Measurements from ENCODE around the gene TMEM222.
A peak's percentile ranks its signal among the peaks of the same experiment; 100 is the strongest.

The TMEM222 gene

GRCh38 chr1:27307874-27308598 is 13.9 kb upstream of the TMEM222 start:
- Histone ChIP-seq H3K9me3 (ENCODE audit: control insufficient read depth, insufficient read depth, low read length) (no peaks in the 10 kb centered on the region), H3K27me3 (ENCODE audit: control insufficient read depth, insufficient read depth, low read length) (no peaks in the 10 kb centered on the region), H3K4me1 (ENCODE audit: control insufficient read depth, insufficient read depth, low read length) (peaks cover 8% of the 10 kb centered on the region), H3K4me3 (ENCODE audit: low read depth, low read length) (peak overlapping the region; percentile 40), H3K9ac (ENCODE audit: low read depth, low read length) (no peak overlapping the region), H3K36me3 (ENCODE audit: control insufficient read depth, insufficient read depth, low read length) (no peaks in the 10 kb centered on the region)

GRCh38 chr1:27314169-27314568 is 7.8 kb upstream of the TMEM222 start:
- Histone ChIP-seq H3K4me3 (ENCODE audit: low read depth, low read length) (no peak overlapping the region), H3K36me3 (ENCODE audit: control insufficient read depth, insufficient read depth, low read length) (no peaks in the 10 kb centered on the region)

GRCh38 chr1:27314737-27315136 is 7.2 kb upstream of the TMEM222 start:
- H3K9ac ChIP-seq (ENCODE audit: low read depth, low read length), result no peak overlapping the region
- H3K36me3 ChIP-seq (ENCODE audit: control insufficient read depth, insufficient read depth, low read length), result no peaks in the 10 kb centered on the region
- no peak overlapping the region for H3K4me3 ChIP-seq (ENCODE audit: low read depth, low read length)
- no peaks in the 10 kb centered on the region for H3K4me1 ChIP-seq (ENCODE audit: control insufficient read depth, insufficient read depth, low read length)
- H3K27me3 ChIP-seq (ENCODE audit: control insufficient read depth, insufficient read depth, low read length), result no peaks in the 10 kb centered on the region
- no peaks in the 10 kb centered on the region for H3K9me3 ChIP-seq (ENCODE audit: control insufficient read depth, insufficient read depth, low read length)

More at GRCh38 chr1:27314169-27314568, 7.8 kb upstream of the TMEM222 start:
- Histone ChIP-seq H3K9me3 (ENCODE audit: control insufficient read depth, insufficient read depth, low read length) (no peaks in the 10 kb centered on the region), H3K9ac (ENCODE audit: low read depth, low read length) (no peak overlapping the region), H3K27me3 (ENCODE audit: control insufficient read depth, insufficient read depth, low read length) (no peaks in the 10 kb centered on the region), H3K4me1 (ENCODE audit: control insufficient read depth, insufficient read depth, low read length) (no peaks in the 10 kb centered on the region)

GRCh38 chr1:27316860-27317259 is 5.1 kb upstream of the TMEM222 start:
- no peaks in the 10 kb centered on the region for H3K4me1 ChIP-seq (ENCODE audit: control insufficient read depth, insufficient read depth, low read length)
- H3K9me3 ChIP-seq (ENCODE audit: control insufficient read depth, insufficient read depth, low read length), result no peaks in the 10 kb centered on the region
- no peak overlapping the region for H3K9ac ChIP-seq (ENCODE audit: low read depth, low read length)
- H3K4me3 ChIP-seq (ENCODE audit: low read depth, low read length), result no peak overlapping the region
- H3K27me3 ChIP-seq (ENCODE audit: control insufficient read depth, insufficient read depth, low read length), result no peaks in the 10 kb centered on the region
- H3K36me3 ChIP-seq (ENCODE audit: control insufficient read depth, insufficient read depth, low read length), result no peaks in the 10 kb centered on the region

GRCh38 chr1:27318136-27318535 is 3.8 kb upstream of the TMEM222 start:
- Histone ChIP-seq H3K9me3 (ENCODE audit: control insufficient read depth, insufficient read depth, low read length) (no peaks in the 10 kb centered on the region), H3K4me1 (ENCODE audit: control insufficient read depth, insufficient read depth, low read length) (no peaks in the 10 kb centered on the region), H3K9ac (ENCODE audit: low read depth, low read length) (peak overlapping the region; percentile 1), H3K4me3 (ENCODE audit: low read depth, low read length) (no peak overlapping the region), H3K36me3 (ENCODE audit: control insufficient read depth, insufficient read depth, low read length) (no peaks in the 10 kb centered on the region), H3K27me3 (ENCODE audit: control insufficient read depth, insufficient read depth, low read length) (no peaks in the 10 kb centered on the region)

- Histone ChIP-seq H3K4me1 (ENCODE audit: control insufficient read depth, insufficient read depth, low read length) (no peaks in the 10 kb centered on the region), H3K9me3 (ENCODE audit: control insufficient read depth, insufficient read depth, low read length) (no peaks in the 10 kb centered on the region), H3K4me3 (ENCODE audit: low read depth, low read length) (no peak overlapping the region), H3K9ac (ENCODE audit: low read depth, low read length) (peak overlapping the region; percentile 1), H3K27me3 (ENCODE audit: control insufficient read depth, insufficient read depth, low read length) (no peaks in the 10 kb centered on the region), H3K36me3 (ENCODE audit: control insufficient read depth, insufficient read depth, low read length) (no peaks in the 10 kb centered on the region)
These were observed 3.4 kb upstream of the TMEM222 start for GRCh38 chr1:27318596-27318995.

GRCh38 chr1:27322569-27323240 is 742 bp downstream of the TMEM222 start:
- H3K9ac ChIP-seq (ENCODE audit: low read depth, low read length), result peak overlapping the region; percentile 94
- H3K36me3 ChIP-seq (ENCODE audit: control insufficient read depth, insufficient read depth, low read length), result peaks cover 11% of the 10 kb centered on the region
- H3K4me3 ChIP-seq (ENCODE audit: low read depth, low read length), result peak overlapping the region; percentile 98
- no peaks in the 10 kb centered on the region for H3K9me3 ChIP-seq (ENCODE audit: control insufficient read depth, insufficient read depth, low read length)
- H3K4me1 ChIP-seq (ENCODE audit: control insufficient read depth, insufficient read depth, low read length), result no peaks in the 10 kb centered on the region
- no peaks in the 10 kb centered on the region for H3K27me3 ChIP-seq (ENCODE audit: control insufficient read depth, insufficient read depth, low read length)

- H3K9ac ChIP-seq (ENCODE audit: low read depth, low read length), result no peak overlapping the region
- peaks cover 11% of the 10 kb centered on the region for H3K36me3 ChIP-seq (ENCODE audit: control insufficient read depth, insufficient read depth, low read length)
- H3K4me1 ChIP-seq (ENCODE audit: control insufficient read depth, insufficient read depth, low read length), result no peaks in the 10 kb centered on the region
- no peaks in the 10 kb centered on the region for H3K9me3 ChIP-seq (ENCODE audit: control insufficient read depth, insufficient read depth, low read length)
- H3K27me3 ChIP-seq (ENCODE audit: control insufficient read depth, insufficient read depth, low read length), result no peaks in the 10 kb centered on the region
- H3K4me3 ChIP-seq (ENCODE audit: low read depth, low read length), result no peak overlapping the region
These were observed 3.3 kb downstream of the TMEM222 start for GRCh38 chr1:27325286-27325685.

GRCh38 chr1:27327964-27328363 is 6.0 kb downstream of the TMEM222 start:
- Histone ChIP-seq H3K9me3 (ENCODE audit: control insufficient read depth, insufficient read depth, low read length) (no peaks in the 10 kb centered on the region), H3K27me3 (ENCODE audit: control insufficient read depth, insufficient read depth, low read length) (no peaks in the 10 kb centered on the region), H3K4me1 (ENCODE audit: control insufficient read depth, insufficient read depth, low read length) (no peaks in the 10 kb centered on the region), H3K4me3 (ENCODE audit: low read depth, low read length) (no peak overlapping the region), H3K9ac (ENCODE audit: low read depth, low read length) (no peak overlapping the region), H3K36me3 (ENCODE audit: control insufficient read depth, insufficient read depth, low read length) (peaks cover 13% of the 10 kb centered on the region)

GRCh38 chr1:27330786-27331185 is 8.8 kb downstream of the TMEM222 start:
- no peaks in the 10 kb centered on the region for H3K27me3 ChIP-seq (ENCODE audit: control insufficient read depth, insufficient read depth, low read length)
- peaks cover 33% of the 10 kb centered on the region for H3K36me3 ChIP-seq (ENCODE audit: control insufficient read depth, insufficient read depth, low read length)
- no peak overlapping the region for H3K9ac ChIP-seq (ENCODE audit: low read depth, low read length)
- no peak overlapping the region for H3K4me3 ChIP-seq (ENCODE audit: low read depth, low read length)
- no peaks in the 10 kb centered on the region for H3K4me1 ChIP-seq (ENCODE audit: control insufficient read depth, insufficient read depth, low read length)
- H3K9me3 ChIP-seq (ENCODE audit: control insufficient read depth, insufficient read depth, low read length), result no peaks in the 10 kb centered on the region

- no peaks in the 10 kb centered on the region for H3K27me3 ChIP-seq (ENCODE audit: control insufficient read depth, insufficient read depth, low read length)
- no peak overlapping the region for H3K4me3 ChIP-seq (ENCODE audit: low read depth, low read length)
- H3K9me3 ChIP-seq (ENCODE audit: control insufficient read depth, insufficient read depth, low read length), result no peaks in the 10 kb centered on the region
- H3K9ac ChIP-seq (ENCODE audit: low read depth, low read length), result no peak overlapping the region
- H3K4me1 ChIP-seq (ENCODE audit: control insufficient read depth, insufficient read depth, low read length), result no peaks in the 10 kb centered on the region
- peaks cover 34% of the 10 kb centered on the region for H3K36me3 ChIP-seq (ENCODE audit: control insufficient read depth, insufficient read depth, low read length)
These were observed 9.5 kb downstream of the TMEM222 start for GRCh38 chr1:27331426-27331825.

GRCh38 chr1:27331922-27332321 is 10.0 kb downstream of the TMEM222 start:
- no peaks in the 10 kb centered on the region for H3K27me3 ChIP-seq (ENCODE audit: control insufficient read depth, insufficient read depth, low read length)
- H3K4me1 ChIP-seq (ENCODE audit: control insufficient read depth, insufficient read depth, low read length), result no peaks in the 10 kb centered on the region
- peaks cover 34% of the 10 kb centered on the region for H3K36me3 ChIP-seq (ENCODE audit: control insufficient read depth, insufficient read depth, low read length)
- no peak overlapping the region for H3K4me3 ChIP-seq (ENCODE audit: low read depth, low read length)
- H3K9ac ChIP-seq (ENCODE audit: low read depth, low read length), result no peak overlapping the region
- no peaks in the 10 kb centered on the region for H3K9me3 ChIP-seq (ENCODE audit: control insufficient read depth, insufficient read depth, low read length)
